HepG2 (cell line): Measurements from ENCODE around the gene PSMD1.

Source experiments
- EP300 ChIP-seq, 3 experiments: sonication (generic) in 1 of 3; formaldehyde crosslinking in 1 of 3; IDR thresholded peaks; 2 replicates each; pipeline versions ENCODE4 v1.5.1 to v1.6.1; 2011 to 2020; ENCODE audit warnings: low read depth in 2 of 3, low read length in 2 of 3, borderline replicate concordance in 1 of 3, improper control_type of control experiment in 1 of 3, mild to moderate bottlenecking in 1 of 3, missing genetic modification reagents in 1 of 3, moderate library complexity in 1 of 3
- JUNB ChIP-seq: sonication (generic); formaldehyde crosslinking; IDR thresholded peaks from 2 replicates; pipeline ENCODE4 v1.8.0; 2022; ENCODE audit warnings: missing genetic modification reagents, mild to moderate bottlenecking, borderline replicate concordance
- KLF13 ChIP-seq: sonication (generic); formaldehyde crosslinking; IDR thresholded peaks from 2 replicates; pipeline ENCODE4 v1.4.0; 2020; ENCODE audit warnings: mild to moderate bottlenecking, missing genetic modification reagents
- MTF1 ChIP-seq: sonication (generic); formaldehyde crosslinking; IDR thresholded peaks from 2 replicates; pipeline ENCODE4 v1.5.0; 2020; ENCODE audit warnings: missing genetic modification reagents
- MYC ChIP-seq: sonication (generic); formaldehyde crosslinking; IDR thresholded peaks from 2 replicates; pipeline ENCODE4 v1.9.0; 2021; ENCODE audit warnings: missing genetic modification reagents, borderline replicate concordance
- RORA ChIP-seq: sonication (generic); formaldehyde crosslinking; IDR thresholded peaks from 2 replicates; pipeline ENCODE4 v1.5.0; 2020; ENCODE audit warnings: mild to moderate bottlenecking, missing genetic modification reagents, moderate library complexity
- SP4 ChIP-seq: sonication (generic); formaldehyde crosslinking; IDR thresholded peaks from 2 replicates; pipeline ENCODE4 v1.8.1; 2023; ENCODE audit warnings: mild to moderate bottlenecking, missing genetic modification reagents
- ZBTB21 ChIP-seq: sonication (generic); formaldehyde crosslinking; IDR thresholded peaks from 2 replicates; pipeline ENCODE4 v1.4.0; 2020; ENCODE audit warnings: missing genetic modification reagents
- ZNF232 ChIP-seq: sonication (generic); formaldehyde crosslinking; IDR thresholded peaks from 2 replicates; pipeline ENCODE4 v1.4.0; 2020; ENCODE audit warnings: missing genetic modification reagents, borderline replicate concordance
- ZNF547 ChIP-seq: sonication (generic); formaldehyde crosslinking; IDR thresholded peaks from 2 replicates; pipeline ENCODE4 v1.5.1; 2020; ENCODE audit warnings: mild to moderate bottlenecking, missing genetic modification reagents
- ZNF670 ChIP-seq: sonication (generic); formaldehyde crosslinking; IDR thresholded peaks from 2 replicates; pipeline ENCODE4 v1.8.0; 2022; ENCODE audit warnings: mild to moderate bottlenecking, missing genetic modification reagents, borderline replicate concordance
- TF ChIP-seq, protein P1 (sequence below), 2 experiments: IDR thresholded peaks; 2 replicates each; pipeline ENCODE4 v1.6.1; 2011 to 2012; ENCODE audit warnings: low read length in 2 of 2, borderline replicate concordance in 1 of 2, low read depth in 1 of 2, mild to moderate bottlenecking in 1 of 2, moderate library complexity in 1 of 2
- TF ChIP-seq, protein P2 (sequence below): sonication (generic); formaldehyde crosslinking; IDR thresholded peaks from 2 replicates; pipeline ENCODE4 v1.4.0; 2020; ENCODE audit warnings: missing genetic modification reagents, borderline replicate concordance
- TF ChIP-seq, protein P3 (sequence below): sonication (generic); formaldehyde crosslinking; IDR thresholded peaks from 2 replicates; pipeline ENCODE4 v1.5.0; 2020; ENCODE audit warnings: mild to moderate bottlenecking, missing genetic modification reagents, moderate library complexity

DNA sequence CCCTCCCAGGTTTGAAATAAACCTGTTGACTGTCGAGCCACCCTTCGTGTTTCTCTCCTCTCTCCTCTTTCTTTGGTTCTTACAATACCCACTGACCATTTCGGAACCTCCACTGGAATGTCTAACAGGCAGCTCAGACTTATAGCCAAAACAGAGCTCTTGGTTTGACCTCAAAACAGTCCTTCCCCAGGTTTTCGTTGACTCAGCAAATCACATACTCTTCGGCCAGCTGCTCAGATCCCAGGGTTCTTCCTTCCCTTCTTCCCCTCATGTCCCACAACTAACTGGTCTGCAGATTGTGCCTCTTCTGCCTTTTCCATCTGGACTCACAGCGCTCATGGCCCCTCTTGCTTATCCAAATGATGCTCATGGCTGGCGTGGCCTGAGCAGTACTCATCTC lies 146.4 kb downstream of the PSMD1 start:
- TF ChIP-seq ZNF232, result no peak
- TF ChIP-seq EP300 (IDR thresholded peaks at IDR 0.05; ENCODE audit: low read depth in 2 of 2, low read length in 2 of 2), result no peak
- no peak for TF ChIP-seq EP300 (CRISPR knock-in tag; IDR thresholded peaks at IDR 0.05; ENCODE audit: borderline replicate concordance)
- TF ChIP-seq, protein P1, sequence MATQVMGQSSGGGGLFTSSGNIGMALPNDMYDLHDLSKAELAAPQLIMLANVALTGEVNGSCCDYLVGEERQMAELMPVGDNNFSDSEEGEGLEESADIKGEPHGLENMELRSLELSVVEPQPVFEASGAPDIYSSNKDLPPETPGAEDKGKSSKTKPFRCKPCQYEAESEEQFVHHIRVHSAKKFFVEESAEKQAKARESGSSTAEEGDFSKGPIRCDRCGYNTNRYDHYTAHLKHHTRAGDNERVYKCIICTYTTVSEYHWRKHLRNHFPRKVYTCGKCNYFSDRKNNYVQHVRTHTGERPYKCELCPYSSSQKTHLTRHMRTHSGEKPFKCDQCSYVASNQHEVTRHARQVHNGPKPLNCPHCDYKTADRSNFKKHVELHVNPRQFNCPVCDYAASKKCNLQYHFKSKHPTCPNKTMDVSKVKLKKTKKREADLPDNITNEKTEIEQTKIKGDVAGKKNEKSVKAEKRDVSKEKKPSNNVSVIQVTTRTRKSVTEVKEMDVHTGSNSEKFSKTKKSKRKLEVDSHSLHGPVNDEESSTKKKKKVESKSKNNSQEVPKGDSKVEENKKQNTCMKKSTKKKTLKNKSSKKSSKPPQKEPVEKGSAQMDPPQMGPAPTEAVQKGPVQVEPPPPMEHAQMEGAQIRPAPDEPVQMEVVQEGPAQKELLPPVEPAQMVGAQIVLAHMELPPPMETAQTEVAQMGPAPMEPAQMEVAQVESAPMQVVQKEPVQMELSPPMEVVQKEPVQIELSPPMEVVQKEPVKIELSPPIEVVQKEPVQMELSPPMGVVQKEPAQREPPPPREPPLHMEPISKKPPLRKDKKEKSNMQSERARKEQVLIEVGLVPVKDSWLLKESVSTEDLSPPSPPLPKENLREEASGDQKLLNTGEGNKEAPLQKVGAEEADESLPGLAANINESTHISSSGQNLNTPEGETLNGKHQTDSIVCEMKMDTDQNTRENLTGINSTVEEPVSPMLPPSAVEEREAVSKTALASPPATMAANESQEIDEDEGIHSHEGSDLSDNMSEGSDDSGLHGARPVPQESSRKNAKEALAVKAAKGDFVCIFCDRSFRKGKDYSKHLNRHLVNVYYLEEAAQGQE (IDR thresholded peaks at IDR 0.05; ENCODE audit: borderline replicate concordance in 1 of 2, low read depth in 1 of 2, low read length in 2 of 2), result no peak
- no peak for TF ChIP-seq JUNB (CRISPR knock-in tag)
- no peak for TF ChIP-seq MTF1
- TF ChIP-seq ZNF670 (CRISPR knock-in tag), result no peak
- no peak for TF ChIP-seq SP4 (CRISPR knock-in tag)
- TF ChIP-seq ZBTB21 (CRISPR knock-in tag), result no peak
- TF ChIP-seq, protein P2, sequence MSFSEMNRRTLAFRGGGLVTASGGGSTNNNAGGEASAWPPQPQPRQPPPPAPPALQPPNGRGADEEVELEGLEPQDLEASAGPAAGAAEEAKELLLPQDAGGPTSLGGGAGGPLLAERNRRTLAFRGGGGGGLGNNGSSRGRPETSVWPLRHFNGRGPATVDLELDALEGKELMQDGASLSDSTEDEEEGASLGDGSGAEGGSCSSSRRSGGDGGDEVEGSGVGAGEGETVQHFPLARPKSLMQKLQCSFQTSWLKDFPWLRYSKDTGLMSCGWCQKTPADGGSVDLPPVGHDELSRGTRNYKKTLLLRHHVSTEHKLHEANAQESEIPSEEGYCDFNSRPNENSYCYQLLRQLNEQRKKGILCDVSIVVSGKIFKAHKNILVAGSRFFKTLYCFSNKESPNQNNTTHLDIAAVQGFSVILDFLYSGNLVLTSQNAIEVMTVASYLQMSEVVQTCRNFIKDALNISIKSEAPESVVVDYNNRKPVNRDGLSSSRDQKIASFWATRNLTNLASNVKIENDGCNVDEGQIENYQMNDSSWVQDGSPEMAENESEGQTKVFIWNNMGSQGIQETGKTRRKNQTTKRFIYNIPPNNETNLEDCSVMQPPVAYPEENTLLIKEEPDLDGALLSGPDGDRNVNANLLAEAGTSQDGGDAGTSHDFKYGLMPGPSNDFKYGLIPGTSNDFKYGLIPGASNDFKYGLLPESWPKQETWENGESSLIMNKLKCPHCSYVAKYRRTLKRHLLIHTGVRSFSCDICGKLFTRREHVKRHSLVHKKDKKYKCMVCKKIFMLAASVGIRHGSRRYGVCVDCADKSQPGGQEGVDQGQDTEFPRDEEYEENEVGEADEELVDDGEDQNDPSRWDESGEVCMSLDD (CRISPR knock-in tag), result no peak
- no peak for TF ChIP-seq KLF13 (CRISPR knock-in tag)
- no peak for TF ChIP-seq RORA (CRISPR knock-in tag)
- TF ChIP-seq, protein P3, sequence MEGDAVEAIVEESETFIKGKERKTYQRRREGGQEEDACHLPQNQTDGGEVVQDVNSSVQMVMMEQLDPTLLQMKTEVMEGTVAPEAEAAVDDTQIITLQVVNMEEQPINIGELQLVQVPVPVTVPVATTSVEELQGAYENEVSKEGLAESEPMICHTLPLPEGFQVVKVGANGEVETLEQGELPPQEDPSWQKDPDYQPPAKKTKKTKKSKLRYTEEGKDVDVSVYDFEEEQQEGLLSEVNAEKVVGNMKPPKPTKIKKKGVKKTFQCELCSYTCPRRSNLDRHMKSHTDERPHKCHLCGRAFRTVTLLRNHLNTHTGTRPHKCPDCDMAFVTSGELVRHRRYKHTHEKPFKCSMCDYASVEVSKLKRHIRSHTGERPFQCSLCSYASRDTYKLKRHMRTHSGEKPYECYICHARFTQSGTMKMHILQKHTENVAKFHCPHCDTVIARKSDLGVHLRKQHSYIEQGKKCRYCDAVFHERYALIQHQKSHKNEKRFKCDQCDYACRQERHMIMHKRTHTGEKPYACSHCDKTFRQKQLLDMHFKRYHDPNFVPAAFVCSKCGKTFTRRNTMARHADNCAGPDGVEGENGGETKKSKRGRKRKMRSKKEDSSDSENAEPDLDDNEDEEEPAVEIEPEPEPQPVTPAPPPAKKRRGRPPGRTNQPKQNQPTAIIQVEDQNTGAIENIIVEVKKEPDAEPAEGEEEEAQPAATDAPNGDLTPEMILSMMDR, result no peak
- no peak for TF ChIP-seq ZNF547 (CRISPR knock-in tag)
- TF ChIP-seq MYC (CRISPR knock-in tag), result no peak
